MCF 10A (cell line): ENCODE measurements around the gene PRRX1. TPM values are rescaled to one million over a fixed set of nuclear protein-coding genes. Genes with fewer than 3 reads are reported as not detected.

Source experiments
- BruUV-seq: library from RNA; stranded (reverse); fragments of 400-500 nt; replicated peaks from 2 replicates; lab custom pipeline; 2021; lab: Mats Ljungman, UMichigan
- CTCF ChIA-PET: fragments of 300-600 bp; sonication (Branson Sonifier 250); formaldehyde crosslinking; extraction: SDS; loops from one replicate; lab custom pipeline; 2021; ENCODE audit warnings: antibody characterized with exemption, inconsistent platforms; lab: Yijun Ruan, JAX
- POLR2A ChIA-PET: fragments of 300-600, 350-650 bp; sonication (Branson Sonifier 250); formaldehyde crosslinking; extraction: SDS; loops from one replicate; lab custom pipeline; 2020; ENCODE audit warnings: antibody characterized with exemption, inconsistent platforms; lab: Yijun Ruan, JAX
- DNase-seq: peaks from one replicate; pipeline ENCODE4 v3.0.0-alpha.2; 2018; ENCODE audit not compliant: unreplicated experiment
- H3K27ac Mint-ChIP-seq: one replicate; pipeline ENCODE4 v1.8.0; 2022; ENCODE audit warnings: mild to moderate bottlenecking, low read depth, mixed read lengths; ENCODE audit not compliant: unreplicated experiment
- H3K27me3 Mint-ChIP-seq: one replicate; pipeline ENCODE4 v1.8.0; 2022; ENCODE audit warnings: mixed read lengths; ENCODE audit not compliant: insufficient read depth, unreplicated experiment
- H3K36me3 Mint-ChIP-seq: one replicate; pipeline ENCODE4 v1.8.0; 2022; ENCODE audit warnings: mild to moderate bottlenecking, moderate library complexity, mixed read lengths; ENCODE audit not compliant: insufficient read depth, unreplicated experiment
- H3K4me1 Mint-ChIP-seq: one replicate; pipeline ENCODE4 v1.8.0; 2022; ENCODE audit warnings: mixed read lengths; ENCODE audit not compliant: insufficient read depth, unreplicated experiment
- H3K4me3 Mint-ChIP-seq: one replicate; pipeline ENCODE4 v1.8.0; 2022; ENCODE audit warnings: mild to moderate bottlenecking, moderate library complexity, mixed read lengths; ENCODE audit not compliant: unreplicated experiment
- H3K9me3 Mint-ChIP-seq: one replicate; pipeline ENCODE4 v1.8.0; 2022; ENCODE audit warnings: mixed read lengths; ENCODE audit not compliant: unreplicated experiment
- intact Hi-C: fragments of 100-400 bp; cut with micrococcal nuclease; formaldehyde crosslinking; loops from 2 replicates; pipeline ENCODE4 v1.14.1; 2022
- total RNA-seq: library from RNA; stranded (reverse); gene quantifications from 2 replicates; pipeline ENCODE4 v1.2.3, GENCODE V29; 2022
- TF ChIP-seq, protein P1 (sequence below): fragments of 200-600 bp; IDR thresholded peaks from one replicate; pipeline ENCODE4 v1.8.0; 2022; ENCODE audit warnings: antibody characterized with exemption, mild to moderate bottlenecking; ENCODE audit not compliant: unreplicated experiment

The PRRX1 gene
- total RNA-seq, 1 experiment from 2014 or later: not detected

DNA sequence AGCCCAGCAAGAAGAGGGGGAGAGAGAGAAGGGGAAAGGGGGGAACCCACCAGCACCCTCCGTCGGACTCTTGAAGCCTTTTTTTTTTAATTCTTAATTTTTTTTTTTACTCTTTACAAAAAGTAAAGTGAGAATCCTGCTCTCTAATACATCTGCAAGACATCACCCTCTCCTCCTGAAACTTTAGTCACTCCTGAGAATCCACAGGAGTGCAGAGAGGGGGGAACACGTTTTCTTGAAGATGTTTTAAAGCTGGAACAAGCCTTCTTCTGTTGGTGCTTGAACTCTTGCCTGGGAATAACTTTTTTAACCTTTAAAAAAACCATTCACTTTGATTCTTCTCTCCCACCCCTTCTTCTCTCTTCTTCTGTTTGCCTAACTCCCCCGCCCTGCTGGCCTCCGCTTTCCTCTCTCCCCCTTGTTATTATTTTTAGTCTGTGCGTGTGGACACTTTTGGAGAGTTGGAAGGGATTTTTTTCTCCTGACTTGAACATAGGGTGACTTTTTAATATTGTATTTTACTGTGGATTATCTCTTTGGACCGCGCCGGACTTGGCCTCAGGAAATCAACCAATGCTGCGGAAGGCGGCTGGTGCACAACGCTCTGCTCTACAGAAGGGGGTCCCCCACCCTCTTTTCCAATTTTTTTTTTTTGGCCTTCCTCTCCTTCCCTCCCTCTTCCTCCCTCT is 383 bp upstream of the PRRX1 start:
- POLR2A ChIA-PET: no interaction called here
- H3K36me3 Mint-ChIP-seq: no peaks in the 10 kb centered on the region
- TF ChIP-seq, protein P1, sequence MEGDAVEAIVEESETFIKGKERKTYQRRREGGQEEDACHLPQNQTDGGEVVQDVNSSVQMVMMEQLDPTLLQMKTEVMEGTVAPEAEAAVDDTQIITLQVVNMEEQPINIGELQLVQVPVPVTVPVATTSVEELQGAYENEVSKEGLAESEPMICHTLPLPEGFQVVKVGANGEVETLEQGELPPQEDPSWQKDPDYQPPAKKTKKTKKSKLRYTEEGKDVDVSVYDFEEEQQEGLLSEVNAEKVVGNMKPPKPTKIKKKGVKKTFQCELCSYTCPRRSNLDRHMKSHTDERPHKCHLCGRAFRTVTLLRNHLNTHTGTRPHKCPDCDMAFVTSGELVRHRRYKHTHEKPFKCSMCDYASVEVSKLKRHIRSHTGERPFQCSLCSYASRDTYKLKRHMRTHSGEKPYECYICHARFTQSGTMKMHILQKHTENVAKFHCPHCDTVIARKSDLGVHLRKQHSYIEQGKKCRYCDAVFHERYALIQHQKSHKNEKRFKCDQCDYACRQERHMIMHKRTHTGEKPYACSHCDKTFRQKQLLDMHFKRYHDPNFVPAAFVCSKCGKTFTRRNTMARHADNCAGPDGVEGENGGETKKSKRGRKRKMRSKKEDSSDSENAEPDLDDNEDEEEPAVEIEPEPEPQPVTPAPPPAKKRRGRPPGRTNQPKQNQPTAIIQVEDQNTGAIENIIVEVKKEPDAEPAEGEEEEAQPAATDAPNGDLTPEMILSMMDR: no peak
- BruUV-seq: no TSS peak
- H3K4me1 Mint-ChIP-seq: peaks cover 6% of the 10 kb centered on the region
- CTCF ChIA-PET: no interaction called here
- intact Hi-C loops: no loop called here
- no peak for DNase-seq
- peak overlapping the region; percentile 70 for H3K4me3 Mint-ChIP-seq
- H3K27ac Mint-ChIP-seq: no peak overlapping the region
- peaks cover 18% of the 10 kb centered on the region for H3K27me3 Mint-ChIP-seq
- H3K9me3 Mint-ChIP-seq: no peaks in the 10 kb centered on the region

DNA sequence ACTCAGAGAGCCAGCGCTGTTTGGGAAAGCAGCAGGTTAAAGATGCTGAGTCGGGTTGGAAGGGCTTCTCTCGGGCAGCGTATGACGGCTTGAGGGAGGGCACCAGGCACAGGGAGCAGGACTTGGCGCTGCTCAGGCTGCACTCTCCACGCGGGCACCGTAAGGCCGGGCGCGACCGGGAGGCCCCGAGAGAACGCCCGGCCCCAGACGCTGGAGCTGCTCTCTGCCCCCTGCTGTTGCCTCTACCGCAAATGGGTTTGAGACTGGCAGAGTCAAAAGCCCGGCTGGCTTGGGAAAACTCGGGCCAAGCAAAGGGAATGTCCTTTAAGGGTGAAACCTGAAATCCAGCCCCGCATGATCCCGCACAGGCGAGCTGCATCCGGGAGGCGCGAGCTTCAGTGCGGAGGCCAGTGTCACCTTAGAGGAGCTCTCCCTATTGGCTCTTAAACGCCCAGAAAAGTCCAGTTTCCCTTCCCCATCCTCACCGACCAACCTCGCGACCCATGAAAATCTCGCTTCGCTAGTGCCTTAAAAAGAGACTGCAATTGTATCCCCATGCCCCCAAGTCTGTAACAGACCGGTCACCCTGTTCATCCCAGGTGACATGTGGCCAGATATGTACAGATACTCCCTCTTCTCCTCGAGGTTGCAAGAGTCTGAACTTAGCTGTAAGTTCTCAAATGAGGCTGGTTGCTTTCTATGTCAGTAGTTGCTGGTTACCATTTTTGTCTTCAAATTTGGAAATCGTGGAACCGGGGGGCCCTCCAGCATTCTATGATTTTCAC is 1.1 kb downstream of the PRRX1 start:
- BruUV-seq: no TSS peak
- Mint-ChIP-seq H3K27me3 (peaks cover 18% of the 10 kb centered on the region), H3K27ac (no peak overlapping the region), H3K36me3 (no peaks in the 10 kb centered on the region), H3K9me3 (no peaks in the 10 kb centered on the region), H3K4me3 (no peak overlapping the region), H3K4me1 (peaks cover 6% of the 10 kb centered on the region)
- ChIA-PET CTCF (no interaction called here), POLR2A (no interaction called here)
- no peak for DNase-seq
- intact Hi-C loops: no loop called here
- TF ChIP-seq, protein P1: no peak

DNA sequence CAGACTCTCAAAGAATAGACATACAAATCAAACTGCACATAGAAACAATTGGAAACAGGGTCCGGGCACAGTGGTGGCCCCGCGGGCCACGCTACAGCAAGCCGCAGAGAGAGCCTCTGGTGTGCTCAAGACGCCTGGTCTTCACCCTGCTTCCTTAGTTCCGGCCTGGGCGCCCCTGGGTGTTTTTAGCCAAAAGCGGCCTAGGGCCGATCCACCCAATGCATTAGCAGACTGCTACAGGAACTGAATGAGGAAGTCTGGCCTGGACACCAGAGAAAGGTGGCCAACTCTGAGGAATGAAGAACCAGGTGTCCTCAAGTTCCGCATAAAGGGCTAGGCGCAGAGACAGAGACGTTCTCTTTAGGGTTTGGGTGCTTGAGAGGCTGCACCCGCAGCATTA is 1.7 kb downstream of the PRRX1 start:
- POLR2A ChIA-PET: no interaction called here
- intact Hi-C loops: no loop called here
- Mint-ChIP-seq H3K27ac (no peak overlapping the region), H3K4me3 (no peak overlapping the region), H3K9me3 (no peaks in the 10 kb centered on the region), H3K4me1 (peaks cover 6% of the 10 kb centered on the region), H3K36me3 (no peaks in the 10 kb centered on the region), H3K27me3 (peaks cover 18% of the 10 kb centered on the region)
- CTCF ChIA-PET: no interaction called here
- no peak for DNase-seq
- TF ChIP-seq, protein P1: no peak
- no TSS peak for BruUV-seq

DNA sequence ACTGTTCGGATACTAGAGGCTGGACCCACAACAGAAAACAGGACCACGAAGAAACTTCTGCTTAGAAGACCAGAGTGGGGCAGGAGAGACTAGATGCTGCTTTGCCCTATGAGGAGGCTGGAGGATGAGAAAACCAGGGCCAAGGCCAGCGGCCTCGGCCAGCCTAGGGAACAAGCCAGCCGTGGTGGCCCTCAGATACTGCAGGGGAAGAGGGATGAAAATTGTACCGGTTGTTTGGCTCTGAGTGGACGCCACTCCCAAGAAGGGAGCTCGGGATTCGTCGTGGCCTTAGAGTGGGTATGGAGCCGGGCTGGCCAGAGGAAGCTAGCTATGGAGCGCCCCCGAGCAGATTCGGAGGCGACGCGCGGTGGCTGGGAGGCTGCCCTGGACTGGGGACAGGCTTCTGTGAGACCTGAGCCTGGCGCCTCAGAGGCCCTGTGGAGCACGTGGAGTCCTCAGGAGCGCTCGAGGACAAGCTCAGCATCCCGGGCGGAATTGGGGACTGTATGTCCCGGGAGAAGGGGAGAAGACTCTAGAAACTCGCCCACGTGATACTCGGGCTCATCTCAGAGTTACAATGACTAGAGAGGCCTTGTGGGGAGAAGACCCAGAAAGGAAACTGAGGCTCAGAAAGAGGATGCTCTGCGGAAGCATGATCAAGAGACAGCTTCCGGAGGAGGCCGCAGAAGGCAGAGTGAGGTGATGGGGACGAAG is 2.8 kb downstream of the PRRX1 start:
- BruUV-seq: no TSS peak
- ChIA-PET POLR2A (no interaction called here), CTCF (interaction anchor here (1.0 kb wide), 1 partner anchor 23 kb away, joined by 8 read pairs; no protein-coding TSS in a partner anchor)
- no peak overlapping the region for H3K4me3 Mint-ChIP-seq
- H3K27me3 Mint-ChIP-seq: peaks cover 18% of the 10 kb centered on the region
- TF ChIP-seq, protein P1: no peak
- H3K9me3 Mint-ChIP-seq: no peaks in the 10 kb centered on the region
- intact Hi-C loops: no loop called here
- peaks cover 6% of the 10 kb centered on the region for H3K4me1 Mint-ChIP-seq
- no peak overlapping the region for H3K27ac Mint-ChIP-seq
- no peak for DNase-seq
- no peaks in the 10 kb centered on the region for H3K36me3 Mint-ChIP-seq
